Islet precursor cell (in vitro differentiated cells): ENCODE results near the gene CMTM3.
"Not testable (repeated sequence)": the region's sequence is repeated elsewhere in the genome, so short reads cannot be mapped to it uniquely, and the experiment has no call there.

Source experiments
- DNase-seq: peaks from one replicate; pipeline ENCODE4 v3.0.0-alpha.2; 2018

The CMTM3 gene

GRCh38 chr16:66637806-66638205, 33.3 kb downstream of the CMTM3 start:
- no peak for DNase-seq

GRCh38 chr16:66639091-66639885, 34.8 kb downstream of the CMTM3 start:
- no peak for DNase-seq

- DNase-seq, result no peak
Observed at GRCh38 chr16:66640724-66641314, 36.3 kb downstream of the CMTM3 start.

- no peak for DNase-seq
Observed at GRCh38 chr16:66641387-66641786, 36.9 kb downstream of the CMTM3 start.

GRCh38 chr16:66647866-66648265, 43.4 kb downstream of the CMTM3 start:
- no peak for DNase-seq

GRCh38 chr16:66649167-66649566, 44.7 kb downstream of the CMTM3 start:
- no peak for DNase-seq

- no peak for DNase-seq
Observed at GRCh38 chr16:66649636-66650205, 45.2 kb downstream of the CMTM3 start.

- DNase-seq, result peak; percentile 91
Observed at GRCh38 chr16:66650707-66651473, 46.4 kb downstream of the CMTM3 start.

- DNase-seq, result no peak
Observed at GRCh38 chr16:66651474-66651765, 46.9 kb downstream of the CMTM3 start.

GRCh38 chr16:66651965-66652364, 47.5 kb downstream of the CMTM3 start:
- DNase-seq, result no peak

- no peak for DNase-seq
Observed at GRCh38 chr16:66652661-66653360, 48.3 kb downstream of the CMTM3 start.

GRCh38 chr16:66653581-66654350, 49.3 kb downstream of the CMTM3 start:
- DNase-seq, result no peak

GRCh38 chr16:66656547-66656946, 52.0 kb downstream of the CMTM3 start:
- no peak for DNase-seq

- no peak for DNase-seq
Observed at GRCh38 chr16:66658143-66658859, 53.8 kb downstream of the CMTM3 start.

- DNase-seq, result no peak
Observed at GRCh38 chr16:66658860-66659190, 54.3 kb downstream of the CMTM3 start.

GRCh38 chr16:66660422-66661209, 56.1 kb downstream of the CMTM3 start:
- DNase-seq, result peak; percentile 92

GRCh38 chr16:66661210-66661560, 56.7 kb downstream of the CMTM3 start:
- no peak for DNase-seq

- not testable (repeated sequence) for DNase-seq
Observed at GRCh38 chr16:66661671-66662346, 57.3 kb downstream of the CMTM3 start.

- no peak for DNase-seq
Observed at GRCh38 chr16:66662445-66663194, 58.1 kb downstream of the CMTM3 start.
